Left lobe of liver (tissue), 2 donors: ENCODE measurements around the gene CEACAM1. TPM values are rescaled to one million over a fixed set of nuclear protein-coding genes. Genes with fewer than 3 reads are reported as not detected.
"Not testable (repeated sequence)": the region's sequence is repeated elsewhere in the genome, so short reads cannot be mapped to it uniquely, and the experiment has no call there.

ENCODE experiments used
- ATAC-seq: fragments of 200-7000 bp; cut with Tn5 transposase; one replicate; pipeline ENCODE4 v1.9.1; 2020; ENCODE audit warnings: mild to moderate bottlenecking, moderate library complexity
- DNase-seq: peaks from one replicate; pipeline ENCODE4 v3.0.0-alpha.2; 2020; ENCODE audit warnings: low spot score
- total RNA-seq: library from RNA; stranded (reverse); gene quantifications from one replicate; pipeline ENCODE4 v1.2.1, GENCODE V29; 2021
- donor health status: DM: no; HTN: no; CAD: no; lungs with moderate emphysema.
- donor health status: DM: no; HTN: yes; CAD: no.

Gene CEACAM1
- total RNA-seq, 1 donor from 2014 or later, result 27.0 TPM

- DNase-seq, ATAC-seq: not testable (repeated sequence)
Measured at GRCh38 chr19:42549067-42549466, 20.8 kb upstream of the CEACAM1 start.

GRCh38 chr19:42548552-42548951 lies 20.3 kb upstream of the CEACAM1 start:
- DNase-seq (no peak), ATAC-seq (no peak)

- DNase-seq (no peak), ATAC-seq (no peak)
Measured at GRCh38 chr19:42547929-42548328, 19.6 kb upstream of the CEACAM1 start.

GRCh38 chr19:42546831-42547500 lies 18.7 kb upstream of the CEACAM1 start:
- no peak for ATAC-seq
- no peak for DNase-seq

GRCh38 chr19:42544146-42544545 lies 15.9 kb upstream of the CEACAM1 start:
- ATAC-seq, result no peak
- no peak for DNase-seq

- DNase-seq (no peak), ATAC-seq (no peak)
Measured at GRCh38 chr19:42542791-42543190, 14.5 kb upstream of the CEACAM1 start.

GRCh38 chr19:42540071-42540553 lies 11.8 kb upstream of the CEACAM1 start:
- peak; percentile 23 for DNase-seq
- no peak for ATAC-seq

GRCh38 chr19:42538841-42539709 lies 10.8 kb upstream of the CEACAM1 start:
- DNase-seq (peak; percentile 24), ATAC-seq (no peak)

- not testable (repeated sequence) for DNase-seq, ATAC-seq
Measured at GRCh38 chr19:42535276-42535675, 7.0 kb upstream of the CEACAM1 start.

GRCh38 chr19:42534391-42534790 lies 6.1 kb upstream of the CEACAM1 start:
- no peak for DNase-seq
- ATAC-seq, result no peak

GRCh38 chr19:42532891-42533290 lies 4.6 kb upstream of the CEACAM1 start:
- ATAC-seq, result no peak
- DNase-seq, result peak; percentile 33

GRCh38 chr19:42531313-42531712 lies 3.0 kb upstream of the CEACAM1 start:
- no peak for ATAC-seq
- DNase-seq, result no peak

- DNase-seq (peak; percentile 81), ATAC-seq (peak; percentile 91)
Measured at GRCh38 chr19:42529248-42529764, 1.0 kb upstream of the CEACAM1 start.

GRCh38 chr19:42524943-42525342 lies 3.3 kb downstream of the CEACAM1 start:
- ATAC-seq, result no peak
- no peak for DNase-seq

GRCh38 chr19:42524250-42524649 lies 4.0 kb downstream of the CEACAM1 start:
- DNase-seq (no peak), ATAC-seq (no peak)

- not testable (repeated sequence) for ATAC-seq, DNase-seq
Measured at GRCh38 chr19:42522262-42522661, 6.0 kb downstream of the CEACAM1 start.

- ATAC-seq (no peak), DNase-seq (no peak)
Measured at GRCh38 chr19:42521346-42522030, 6.8 kb downstream of the CEACAM1 start.

- no peak for ATAC-seq
- DNase-seq, result no peak
Measured at GRCh38 chr19:42519108-42519507, 9.2 kb downstream of the CEACAM1 start.

- ATAC-seq (no peak), DNase-seq (no peak)
Measured at GRCh38 chr19:42516771-42517170, 11.5 kb downstream of the CEACAM1 start.

GRCh38 chr19:42515241-42515832 lies 12.9 kb downstream of the CEACAM1 start:
- DNase-seq, result no peak
- no peak for ATAC-seq

GRCh38 chr19:42514449-42514848 lies 13.8 kb downstream of the CEACAM1 start:
- DNase-seq, result no peak
- ATAC-seq, result no peak
